SK-N-SH (cell line): ENCODE results near the gene TMEM218. TPM values are rescaled to one million over a fixed set of nuclear protein-coding genes. Genes with fewer than 3 reads are reported as not detected.

Experiments used
- CTCF ChIA-PET: fragments of 300-600, 350-600 bp; formaldehyde crosslinking; extraction: SDS; loops from one replicate; lab custom pipeline; 2021; lab: Yijun Ruan, JAX
- POLR2A ChIA-PET: fragments of 350-600 bp; sonication (Branson Sonifier 250); formaldehyde crosslinking; extraction: SDS; loops from one replicate; lab custom pipeline; 2020; ENCODE audit warnings: antibody characterized with exemption, inconsistent platforms; lab: Yijun Ruan, JAX
- DNase-seq: peaks from one replicate; pipeline ENCODE4 v3.0.0; 2012
- H2AFZ ChIP-seq: fragments of 200-600 bp; sonication (generic); 2 replicates; pipeline ENCODE4 v1.8.1; 2016; ENCODE audit warnings: antibody characterized with exemption, mild to moderate bottlenecking, low read depth
- H3F3A ChIP-seq: fragments of 200-600 bp; sonication (generic); replicated peaks from 2 replicates; pipeline ENCODE3; 2016; ENCODE audit warnings: antibody characterized with exemption, mild to moderate bottlenecking; ENCODE audit not compliant: insufficient read depth
- H3K27ac ChIP-seq, 2 experiments: fragments of 200-500 bp in 1 of 2; fragments of 200-600 bp in 1 of 2; sonication (Bioruptor generic) in 1 of 2; sonication (generic), shearing (Covaris generic) in 1 of 2; 2 replicates each; pipeline versions ENCODE4 v1.5.1 to v1.6.1; 2014 to 2016; ENCODE audit warnings: low read depth in 2 of 2, inconsistent platforms in 1 of 2, low read length in 1 of 2, mild to moderate bottlenecking in 1 of 2, mixed read lengths in 1 of 2
- H3K27me3 ChIP-seq: fragments of 200-600 bp; sonication (generic), shearing (Covaris generic); 2 replicates; pipeline ENCODE4 v1.6.1; 2016; ENCODE audit warnings: mixed run types; ENCODE audit not compliant: insufficient read depth
- H3K36me3 ChIP-seq, 2 experiments: fragments of 200-500 bp in 1 of 2; fragments of 200-600 bp in 1 of 2; sonication (Bioruptor generic) in 1 of 2; sonication (generic) in 1 of 2; replicated peaks in 1 of 2; 2 replicates each; pipeline versions ENCODE3 to v1.5.1; 2014 to 2016; ENCODE audit warnings: low read length in 1 of 2, mild to moderate bottlenecking in 1 of 2; ENCODE audit not compliant: insufficient read depth in 2 of 2, control insufficient read depth in 1 of 2
- H3K4me1 ChIP-seq, 2 experiments: fragments of 200-500 bp in 1 of 2; fragments of 200-600 bp in 1 of 2; sonication (Bioruptor generic) in 1 of 2; sonication (generic), shearing (Covaris generic) in 1 of 2; 2 replicates each; pipeline versions ENCODE4 v1.5.1 to v1.6.1; 2014 to 2016; ENCODE audit warnings: low read depth in 1 of 2, low read length in 1 of 2, mixed run types in 1 of 2; ENCODE audit not compliant: insufficient read depth in 2 of 2, control insufficient read depth in 1 of 2
- H3K4me2 ChIP-seq: fragments of 200-600 bp; sonication (generic), shearing (Covaris generic); 2 replicates; pipeline ENCODE4 v1.6.1; 2017; ENCODE audit warnings: mixed run types
- H3K4me3 ChIP-seq, 2 experiments: fragments of 200-500 bp in 1 of 2; fragments of 200-600 bp in 1 of 2; sonication (Bioruptor generic) in 1 of 2; sonication (generic), shearing (Covaris generic) in 1 of 2; 2 replicates each; pipeline versions ENCODE4 v1.5.1 to v1.8.1; 2014 to 2016; ENCODE audit warnings: low read depth in 2 of 2, inconsistent platforms in 1 of 2, low read length in 1 of 2, mild to moderate bottlenecking in 1 of 2, mixed read lengths in 1 of 2, moderate library complexity in 1 of 2
- H3K79me2 ChIP-seq: fragments of 200-600 bp; sonication (generic); 2 replicates; pipeline ENCODE4 v1.8.1; 2017; ENCODE audit warnings: mild to moderate bottlenecking; ENCODE audit not compliant: insufficient read depth
- H3K9ac ChIP-seq: fragments of 200-600 bp; sonication (generic); 2 replicates; pipeline ENCODE4 v1.6.1; 2017; ENCODE audit warnings: mixed run types
- H3K9me2 ChIP-seq: fragments of 200-600 bp; sonication (generic); 2 replicates; pipeline ENCODE4 v1.6.1; 2017; ENCODE audit warnings: mixed run types
- H3K9me3 ChIP-seq: fragments of 200-600 bp; sonication (generic); 2 replicates; pipeline ENCODE4 v1.6.1; 2017; ENCODE audit warnings: mixed run types, mild to moderate bottlenecking, moderate library complexity
- H4K20me1 ChIP-seq: fragments of 200-600 bp; sonication (generic); 2 replicates; pipeline ENCODE4 v1.6.1; 2017; ENCODE audit warnings: mild to moderate bottlenecking, mixed run types; ENCODE audit not compliant: insufficient read depth
- CHD2 ChIP-seq: fragments of 150-350 bp; IDR thresholded peaks from 2 replicates; pipeline ENCODE4 v1.6.1; 2018; ENCODE audit warnings: low read length; ENCODE audit not compliant: partially characterized antibody
- CTCF ChIP-seq: fragments of 200-600 bp; sonication (generic); IDR thresholded peaks from 2 replicates; pipeline ENCODE4 v1.6.1; 2017; ENCODE audit warnings: antibody characterized with exemption, mild to moderate bottlenecking, moderate library complexity
- ELF1 ChIP-seq: IDR thresholded peaks from 2 replicates; pipeline ENCODE4 v1.4.0; 2012
- EP300 ChIP-seq, 2 experiments: IDR thresholded peaks; 2 replicates each; pipeline versions ENCODE4 v1.4.0 to v1.6.1; 2012; ENCODE audit warnings: borderline replicate concordance in 1 of 2, low read depth in 1 of 2, low read length in 1 of 2
- EZH2phosphoT487 ChIP-seq: fragments of 200-600 bp; sonication (generic); IDR thresholded peaks from 2 replicates; pipeline ENCODE4 v1.6.1; 2017; ENCODE audit warnings: low read depth, mixed run types, mild to moderate bottlenecking, antibody characterized with exemption, moderate library complexity, borderline replicate concordance
- FOSL2 ChIP-seq: IDR thresholded peaks from 2 replicates; pipeline ENCODE4 v1.4.0; 2012; ENCODE audit warnings: low read depth, mild to moderate bottlenecking, moderate library complexity, borderline replicate concordance
- FOXM1 ChIP-seq: IDR thresholded peaks from 2 replicates; pipeline ENCODE4 v1.4.0; 2012; ENCODE audit warnings: low read depth, mild to moderate bottlenecking
- GABPA ChIP-seq: IDR thresholded peaks from 2 replicates; pipeline ENCODE4 v1.4.0; 2012; ENCODE audit warnings: low read depth, mild to moderate bottlenecking
- IRF3 ChIP-seq: fragments of 150-350 bp; IDR thresholded peaks from 2 replicates; pipeline ENCODE4 v1.6.1; 2016; ENCODE audit warnings: mild to moderate bottlenecking, low read depth, low read length
- MEF2A ChIP-seq: IDR thresholded peaks from 2 replicates; pipeline ENCODE4 v1.4.0; 2012; ENCODE audit warnings: low read depth, borderline replicate concordance
- MXI1 ChIP-seq: IDR thresholded peaks from 2 replicates; pipeline ENCODE4 v1.6.1; 2012; ENCODE audit warnings: mild to moderate bottlenecking, low read depth, low read length, improper control_type of control experiment
- NRF1 ChIP-seq: IDR thresholded peaks from 2 replicates; pipeline ENCODE4 v1.6.1; 2012; ENCODE audit warnings: low read depth, mild to moderate bottlenecking, low read length
- PBX3 ChIP-seq: IDR thresholded peaks from 2 replicates; pipeline ENCODE4; 2012
- POLR2AphosphoS5 ChIP-seq: IDR thresholded peaks from 2 replicates; pipeline ENCODE4 v1.6.1; 2012; ENCODE audit warnings: low read depth, low read length
- RCOR1 ChIP-seq: fragments of 150-350 bp; IDR thresholded peaks from 2 replicates; pipeline ENCODE4 v1.6.1; 2017; ENCODE audit warnings: antibody characterized with exemption, low read length
- SIN3A ChIP-seq: IDR thresholded peaks from 2 replicates; pipeline ENCODE4 v1.6.1; 2012; ENCODE audit warnings: low read depth, mild to moderate bottlenecking, low read length, moderate library complexity, borderline replicate concordance
- SMC3 ChIP-seq: IDR thresholded peaks from 2 replicates; pipeline ENCODE4 v1.6.1; 2012; ENCODE audit warnings: low read depth, low read length, improper control_type of control experiment
- TAF1 ChIP-seq: IDR thresholded peaks from 2 replicates; pipeline ENCODE4 v1.6.1; 2012; ENCODE audit warnings: low read depth, mild to moderate bottlenecking, low read length, moderate library complexity, borderline replicate concordance
- TEAD4 ChIP-seq: IDR thresholded peaks from 2 replicates; pipeline ENCODE4 v1.4.0; 2012; ENCODE audit warnings: mild to moderate bottlenecking, borderline replicate concordance; ENCODE audit not compliant: insufficient read depth
- USF1 ChIP-seq: IDR thresholded peaks from 2 replicates; pipeline ENCODE4 v1.4.0; 2012; ENCODE audit warnings: low read depth, borderline replicate concordance
- USF2 ChIP-seq: fragments of 150-350 bp; IDR thresholded peaks from 2 replicates; pipeline ENCODE4 v1.6.1; 2017; ENCODE audit warnings: antibody characterized with exemption, low read length, low read depth, borderline replicate concordance
- YY1 ChIP-seq: IDR thresholded peaks from 2 replicates; pipeline ENCODE4 v1.4.0; 2012; ENCODE audit warnings: low read depth, mild to moderate bottlenecking
- WGBS: methylation state at CpG from one replicate; pipeline ENCODE4 v1.1.6; 2017; ENCODE audit warnings: low lambda C conversion rate; 5-methylcytosine and 5-hydroxymethylcytosine counted together
- polyA plus RNA-seq, 3 experiments: library from polyadenylated mRNA; depleted of rRNA; stranded (reverse); fragments of >200 nt; gene quantifications; 2 replicates each; pipeline ENCODE4 v1.2.3, GENCODE V29; 2012

TMEM218 gene
- polyA plus RNA-seq, 1 of the 3 experiments (the other 2 are of a cell fraction) = 36.2 TPM

GRCh38 chr11:125085301-125086081 is 25.9 kb downstream of the TMEM218 start:
- 90% methylated on average over 7 of the region's 20 CpGs for WGBS
- CTCF ChIA-PET = interaction anchor here (0.9 to 1.3 kb wide), 3 partner anchors 263 to 344 kb away, joined by 3 read pairs; no protein-coding TSS in a partner anchor
- H3K4me3 ChIP-seq = no peak overlapping the region
- H3K36me3 ChIP-seq = no peaks in the 10 kb centered on the region
- TF ChIP-seq FOSL2 (no peak), EP300 (IDR thresholded peaks at IDR 0.05; ENCODE audit: borderline replicate concordance in 1 of 2, low read depth in 1 of 2, low read length in 1 of 2) (no peak), CHD2 (no peak), CTCF (no peak), SIN3A (no peak), NRF1 (no peak)
- TF ChIP-seq, all 33 proteins: peak for 0
- Histone ChIP-seq H4K20me1 (no peaks in the 10 kb centered on the region), H3K4me2 (no peak overlapping the region), H3K27ac (no peak overlapping the region), H3K9ac (no peak overlapping the region), H3K4me1 (no peaks in the 10 kb centered on the region), H2AFZ (no peak overlapping the region), H3K27me3 (no peaks in the 10 kb centered on the region), H3K9me2 (no peaks in the 10 kb centered on the region), H3K79me2 (no peaks in the 10 kb centered on the region), H3F3A (no peaks in the 10 kb centered on the region), H3K9me3 (no peaks in the 10 kb centered on the region)
- POLR2A ChIA-PET = no interaction called here
- peak; percentile 30 for DNase-seq

GRCh38 chr11:125084761-125085231 is 26.6 kb downstream of the TMEM218 start:
- WGBS = 96% methylated on average over 4 of the region's 8 CpGs
- H3K4me3 ChIP-seq = no peak overlapping the region
- ChIA-PET CTCF (no interaction called here), POLR2A (no interaction called here)
- no peaks in the 10 kb centered on the region for H3K9me2 ChIP-seq
- no peak overlapping the region for H2AFZ ChIP-seq
- no peaks in the 10 kb centered on the region for H3K4me1 ChIP-seq
- H3K9ac ChIP-seq = no peak overlapping the region
- H3K36me3 ChIP-seq = no peaks in the 10 kb centered on the region
- no peaks in the 10 kb centered on the region for H4K20me1 ChIP-seq
- H3K27ac ChIP-seq = no peak overlapping the region
- peak; percentile 15 for DNase-seq
- H3K79me2 ChIP-seq = no peaks in the 10 kb centered on the region
- H3F3A ChIP-seq = no peaks in the 10 kb centered on the region
- no peaks in the 10 kb centered on the region for H3K9me3 ChIP-seq
- H3K4me2 ChIP-seq = no peak overlapping the region
- H3K27me3 ChIP-seq = no peaks in the 10 kb centered on the region
- TF ChIP-seq RCOR1 = no peak
- no peak for TF ChIP-seq TEAD4
- TF ChIP-seq EZH2phosphoT487 = no peak
- TF ChIP-seq TAF1 = no peak
- TF ChIP-seq PBX3 = no peak
- no peak for TF ChIP-seq FOXM1
- no peak for TF ChIP-seq POLR2AphosphoS5
- no peak for TF ChIP-seq MEF2A
- TF ChIP-seq YY1 = no peak
- no peak for TF ChIP-seq ELF1
- TF ChIP-seq GABPA = no peak
- TF ChIP-seq USF2 = no peak
- no peak for TF ChIP-seq SMC3
- no peak for TF ChIP-seq SIN3A
- no peak for TF ChIP-seq USF1
- TF ChIP-seq MXI1 = no peak
- TF ChIP-seq IRF3 = no peak
